ENCODE data around the gene PDE7B. TPM values are rescaled to one million over a fixed set of nuclear protein-coding genes. Genes with fewer than 3 reads are reported as not detected.

PDE7B gene
- total and polyA plus RNA-seq, 4 donors = 0.75 to 5.2 (median 1.3) TPM

DNA sequence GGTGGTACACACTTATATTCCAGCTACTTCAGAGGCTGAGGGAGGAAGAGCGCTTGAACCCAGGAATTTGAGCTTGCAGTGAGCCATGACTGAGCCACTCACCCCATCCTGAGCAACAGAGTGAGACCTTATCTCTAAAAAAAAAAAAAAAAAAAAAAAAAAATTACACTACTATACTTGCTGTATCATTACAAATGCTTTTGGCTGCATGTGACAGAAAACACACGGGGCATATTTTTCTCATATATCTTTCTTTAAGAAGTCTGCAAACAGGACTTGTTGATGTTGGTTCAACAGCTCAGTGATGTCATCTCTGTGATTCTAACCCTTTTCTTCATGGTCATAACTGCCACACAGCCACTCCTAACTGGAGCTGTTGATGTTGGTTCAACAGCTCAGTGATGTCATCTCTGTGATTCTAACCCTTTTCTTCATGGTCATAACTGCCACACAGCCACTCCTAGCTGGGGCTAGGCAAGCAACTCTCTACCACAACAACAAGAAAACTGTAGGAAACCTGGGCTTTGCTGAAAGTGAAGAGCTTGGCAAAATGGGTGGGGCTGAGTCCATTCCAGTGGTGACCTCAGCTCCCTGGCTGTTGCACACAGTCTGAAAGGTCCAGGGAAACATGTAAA lies 378.8 kb downstream of the PDE7B start:
- 96% methylated on average over 2 of the region's 2 CpGs for WGBS
- H3K36me3 ChIP-seq (ENCODE audit: control insufficient read depth in 4 of 4, insufficient read depth in 3 of 4, low read depth in 1 of 4, low read length in 3 of 4) = no peaks in the 10 kb centered on the region
- TF ChIP-seq, protein P1, sequence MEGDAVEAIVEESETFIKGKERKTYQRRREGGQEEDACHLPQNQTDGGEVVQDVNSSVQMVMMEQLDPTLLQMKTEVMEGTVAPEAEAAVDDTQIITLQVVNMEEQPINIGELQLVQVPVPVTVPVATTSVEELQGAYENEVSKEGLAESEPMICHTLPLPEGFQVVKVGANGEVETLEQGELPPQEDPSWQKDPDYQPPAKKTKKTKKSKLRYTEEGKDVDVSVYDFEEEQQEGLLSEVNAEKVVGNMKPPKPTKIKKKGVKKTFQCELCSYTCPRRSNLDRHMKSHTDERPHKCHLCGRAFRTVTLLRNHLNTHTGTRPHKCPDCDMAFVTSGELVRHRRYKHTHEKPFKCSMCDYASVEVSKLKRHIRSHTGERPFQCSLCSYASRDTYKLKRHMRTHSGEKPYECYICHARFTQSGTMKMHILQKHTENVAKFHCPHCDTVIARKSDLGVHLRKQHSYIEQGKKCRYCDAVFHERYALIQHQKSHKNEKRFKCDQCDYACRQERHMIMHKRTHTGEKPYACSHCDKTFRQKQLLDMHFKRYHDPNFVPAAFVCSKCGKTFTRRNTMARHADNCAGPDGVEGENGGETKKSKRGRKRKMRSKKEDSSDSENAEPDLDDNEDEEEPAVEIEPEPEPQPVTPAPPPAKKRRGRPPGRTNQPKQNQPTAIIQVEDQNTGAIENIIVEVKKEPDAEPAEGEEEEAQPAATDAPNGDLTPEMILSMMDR (IDR thresholded peaks at IDR 0.05; ENCODE audit: low read depth, low read length, missing input control) = no peak
- TF ChIP-seq, protein P2, sequence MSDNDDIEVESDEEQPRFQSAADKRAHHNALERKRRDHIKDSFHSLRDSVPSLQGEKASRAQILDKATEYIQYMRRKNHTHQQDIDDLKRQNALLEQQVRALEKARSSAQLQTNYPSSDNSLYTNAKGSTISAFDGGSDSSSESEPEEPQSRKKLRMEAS (IDR thresholded peaks at IDR 0.05) = no peak
- TF ChIP-seq JUND (IDR thresholded peaks at IDR 0.05) (no peak), NR2F2 (IDR thresholded peaks at IDR 0.05) (no peak), RAD21 (IDR thresholded peaks at IDR 0.05) (no peak), GABPA (IDR thresholded peaks at IDR 0.05 in 1 of 2, conservative IDR thresholded peaks at IDR 0.05 in 1 of 2) (no peak), EGR1 (IDR thresholded peaks at IDR 0.05; ENCODE audit: low read depth in 2 of 2) (no peak)
- TF ChIP-seq, protein P3, sequence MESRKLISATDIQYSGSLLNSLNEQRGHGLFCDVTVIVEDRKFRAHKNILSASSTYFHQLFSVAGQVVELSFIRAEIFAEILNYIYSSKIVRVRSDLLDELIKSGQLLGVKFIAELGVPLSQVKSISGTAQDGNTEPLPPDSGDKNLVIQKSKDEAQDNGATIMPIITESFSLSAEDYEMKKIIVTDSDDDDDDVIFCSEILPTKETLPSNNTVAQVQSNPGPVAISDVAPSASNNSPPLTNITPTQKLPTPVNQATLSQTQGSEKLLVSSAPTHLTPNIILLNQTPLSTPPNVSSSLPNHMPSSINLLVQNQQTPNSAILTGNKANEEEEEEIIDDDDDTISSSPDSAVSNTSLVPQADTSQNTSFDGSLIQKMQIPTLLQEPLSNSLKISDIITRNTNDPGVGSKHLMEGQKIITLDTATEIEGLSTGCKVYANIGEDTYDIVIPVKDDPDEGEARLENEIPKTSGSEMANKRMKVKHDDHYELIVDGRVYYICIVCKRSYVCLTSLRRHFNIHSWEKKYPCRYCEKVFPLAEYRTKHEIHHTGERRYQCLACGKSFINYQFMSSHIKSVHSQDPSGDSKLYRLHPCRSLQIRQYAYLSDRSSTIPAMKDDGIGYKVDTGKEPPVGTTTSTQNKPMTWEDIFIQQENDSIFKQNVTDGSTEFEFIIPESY (IDR thresholded peaks at IDR 0.05) = no peak
- TF ChIP-seq, protein P4, sequence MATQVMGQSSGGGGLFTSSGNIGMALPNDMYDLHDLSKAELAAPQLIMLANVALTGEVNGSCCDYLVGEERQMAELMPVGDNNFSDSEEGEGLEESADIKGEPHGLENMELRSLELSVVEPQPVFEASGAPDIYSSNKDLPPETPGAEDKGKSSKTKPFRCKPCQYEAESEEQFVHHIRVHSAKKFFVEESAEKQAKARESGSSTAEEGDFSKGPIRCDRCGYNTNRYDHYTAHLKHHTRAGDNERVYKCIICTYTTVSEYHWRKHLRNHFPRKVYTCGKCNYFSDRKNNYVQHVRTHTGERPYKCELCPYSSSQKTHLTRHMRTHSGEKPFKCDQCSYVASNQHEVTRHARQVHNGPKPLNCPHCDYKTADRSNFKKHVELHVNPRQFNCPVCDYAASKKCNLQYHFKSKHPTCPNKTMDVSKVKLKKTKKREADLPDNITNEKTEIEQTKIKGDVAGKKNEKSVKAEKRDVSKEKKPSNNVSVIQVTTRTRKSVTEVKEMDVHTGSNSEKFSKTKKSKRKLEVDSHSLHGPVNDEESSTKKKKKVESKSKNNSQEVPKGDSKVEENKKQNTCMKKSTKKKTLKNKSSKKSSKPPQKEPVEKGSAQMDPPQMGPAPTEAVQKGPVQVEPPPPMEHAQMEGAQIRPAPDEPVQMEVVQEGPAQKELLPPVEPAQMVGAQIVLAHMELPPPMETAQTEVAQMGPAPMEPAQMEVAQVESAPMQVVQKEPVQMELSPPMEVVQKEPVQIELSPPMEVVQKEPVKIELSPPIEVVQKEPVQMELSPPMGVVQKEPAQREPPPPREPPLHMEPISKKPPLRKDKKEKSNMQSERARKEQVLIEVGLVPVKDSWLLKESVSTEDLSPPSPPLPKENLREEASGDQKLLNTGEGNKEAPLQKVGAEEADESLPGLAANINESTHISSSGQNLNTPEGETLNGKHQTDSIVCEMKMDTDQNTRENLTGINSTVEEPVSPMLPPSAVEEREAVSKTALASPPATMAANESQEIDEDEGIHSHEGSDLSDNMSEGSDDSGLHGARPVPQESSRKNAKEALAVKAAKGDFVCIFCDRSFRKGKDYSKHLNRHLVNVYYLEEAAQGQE (IDR thresholded peaks at IDR 0.05) = no peak
- DNase-seq (ENCODE audit: low spot score) = no peak
- no peak overlapping the region for H3K9ac ChIP-seq (ENCODE audit: low read depth in 1 of 2, low read length in 2 of 2)
- no peaks in the 10 kb centered on the region for H3K9me3 ChIP-seq (ENCODE audit: control insufficient read depth in 4 of 4, low read length in 3 of 4)
- H3K27ac ChIP-seq (ENCODE audit: low read depth in 1 of 2, low read length in 2 of 2) = no peak overlapping the region
- H3K4me3 ChIP-seq (ENCODE audit: low read depth in 1 of 3, low read length in 3 of 3) = no peak overlapping the region
- H3K4me1 ChIP-seq (ENCODE audit: control insufficient read depth in 4 of 4, insufficient read depth in 4 of 4, low read length in 3 of 4) = peaks cover 3 to 15% (median 7%) of the 10 kb centered on the region in 4 donors
- H3K27me3 ChIP-seq (ENCODE audit: control insufficient read depth in 4 of 4, insufficient read depth in 4 of 4, low read length in 3 of 4) = no peaks in the 10 kb centered on the region

DNA sequence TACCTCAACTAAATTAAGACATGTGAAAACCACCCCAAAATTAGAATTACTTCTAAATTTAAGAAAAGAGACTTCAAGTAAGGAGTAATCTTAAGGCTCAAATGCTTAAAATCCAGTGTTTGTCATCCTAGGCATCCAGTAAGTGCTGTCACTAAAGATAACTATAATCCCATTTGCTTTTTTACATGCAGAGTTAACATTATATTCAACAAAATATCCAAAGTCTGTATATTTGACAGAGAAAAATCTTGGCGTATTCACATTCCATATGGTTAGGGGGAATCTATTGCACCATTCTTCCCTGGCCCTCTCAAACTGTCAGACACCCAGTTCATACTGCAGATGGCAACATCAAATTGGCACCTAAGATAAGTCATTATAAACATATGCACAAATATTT lies 381.2 kb downstream of the PDE7B start:
- no peaks in the 10 kb centered on the region for H3K9me3 ChIP-seq (ENCODE audit: control insufficient read depth in 4 of 4, low read length in 3 of 4)
- no peaks in the 10 kb centered on the region for H3K27me3 ChIP-seq (ENCODE audit: control insufficient read depth in 4 of 4, insufficient read depth in 4 of 4, low read length in 3 of 4)
- TF ChIP-seq, protein P1 (IDR thresholded peaks at IDR 0.05; ENCODE audit: low read depth, low read length, missing input control) = no peak
- no peak for TF ChIP-seq GABPA (IDR thresholded peaks at IDR 0.05 in 1 of 2, conservative IDR thresholded peaks at IDR 0.05 in 1 of 2)
- no peak overlapping the region for H3K27ac ChIP-seq (ENCODE audit: low read depth in 1 of 2, low read length in 2 of 2)
- DNase-seq (ENCODE audit: low spot score) = no peak
- no peaks in the 10 kb centered on the region for H3K4me1 ChIP-seq (ENCODE audit: control insufficient read depth in 4 of 4, insufficient read depth in 4 of 4, low read length in 3 of 4)
- no peak overlapping the region for H3K4me3 ChIP-seq (ENCODE audit: low read depth in 1 of 3, low read length in 3 of 3)
- no peak overlapping the region for H3K9ac ChIP-seq (ENCODE audit: low read depth in 1 of 2, low read length in 2 of 2)
- H3K36me3 ChIP-seq (ENCODE audit: control insufficient read depth in 4 of 4, insufficient read depth in 3 of 4, low read depth in 1 of 4, low read length in 3 of 4) = no peaks in the 10 kb centered on the region
- 100% methylated on average over 1 of the region's 1 CpG for WGBS
